Erythroblast (primary cell): ENCODE results near the gene HBB.

ENCODE experiments used
- GATA1 ChIP-seq: IDR thresholded peaks from 2 replicates; pipeline ENCODE4 v1.6.1; 2011; ENCODE audit warnings: low read depth, mild to moderate bottlenecking, control low read depth, low read length, moderate library complexity
- POLR2A ChIP-seq: IDR thresholded peaks from 2 replicates; pipeline ENCODE4 v1.6.1; 2011; ENCODE audit warnings: mild to moderate bottlenecking, low read length

DNA sequence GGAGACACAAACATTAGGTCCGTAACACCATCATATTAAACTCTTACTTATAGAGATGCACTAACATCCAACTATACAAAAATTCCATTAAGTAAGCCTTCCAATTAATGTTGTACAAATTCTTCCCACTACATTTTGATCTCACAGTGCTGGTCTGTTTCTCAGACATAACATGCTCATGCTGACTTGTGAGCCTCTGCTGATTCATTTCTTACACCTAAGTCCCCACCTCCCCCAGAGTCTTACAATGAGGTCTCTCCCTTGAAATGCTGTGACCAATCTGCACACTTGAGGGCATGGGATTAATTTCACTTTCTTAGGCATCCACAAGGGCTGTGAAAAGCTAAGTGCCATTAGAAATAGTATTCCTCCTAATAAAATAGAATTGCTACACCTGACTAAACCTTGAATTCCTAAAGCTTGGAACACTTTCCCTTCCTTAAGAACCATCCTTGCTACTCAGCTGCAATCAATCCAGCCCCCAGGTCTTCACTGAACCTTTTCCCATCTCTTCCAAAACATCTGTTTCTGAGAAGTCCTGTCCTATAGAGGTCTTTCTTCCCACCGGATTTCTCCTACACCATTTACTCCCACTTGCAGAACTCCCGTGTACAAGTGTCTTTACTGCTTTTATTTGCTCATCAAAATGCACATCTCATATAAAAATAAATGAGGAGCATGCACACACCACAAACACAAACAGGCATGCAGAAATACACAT is 20.8 kb upstream of the HBB start:
- peak; percentile 86 for TF ChIP-seq POLR2A
- no peak for TF ChIP-seq GATA1
